Thymus (tissue), 14 donors: Measurements from ENCODE around the gene TIMP4. TPM values are rescaled to one million over a fixed set of nuclear protein-coding genes. Genes with fewer than 3 reads are reported as not detected.

Experiments
- DNase-seq, 9 donors: peaks; one replicate each; pipeline ENCODE4 v3.0.0-alpha.2; 2013; ENCODE audit warnings: low spot score in 9 of 9, low read depth in 6 of 9, missing footprints in 1 of 9
- H3K27ac ChIP-seq, 2 donors: one replicate each; pipeline ENCODE4 v1.5.1; 2013; ENCODE audit warnings: control low read depth in 1 of 2, low read depth in 1 of 2, low read length in 1 of 2, mild to moderate bottlenecking in 1 of 2, moderate library complexity in 1 of 2
- H3K27me3 ChIP-seq, 2 donors: one replicate each; pipeline ENCODE4 v1.5.1; 2013; ENCODE audit warnings: low read length in 1 of 2; ENCODE audit not compliant: control insufficient read depth in 2 of 2, insufficient read depth in 1 of 2
- H3K36me3 ChIP-seq, 2 donors: one replicate each; pipeline ENCODE4 v1.5.1; 2013; ENCODE audit warnings: low read length in 1 of 2, mild to moderate bottlenecking in 1 of 2, moderate library complexity in 1 of 2; ENCODE audit not compliant: control insufficient read depth in 2 of 2, insufficient read depth in 2 of 2
- H3K4me1 ChIP-seq, 2 donors: one replicate each; pipeline ENCODE4 v1.5.1; 2013; ENCODE audit warnings: low read length in 2 of 2; ENCODE audit not compliant: control insufficient read depth in 2 of 2, insufficient read depth in 2 of 2
- H3K4me3 ChIP-seq, 2 donors: one replicate each; pipeline ENCODE4 v1.5.1; 2013; ENCODE audit warnings: low read length in 2 of 2, control low read depth in 1 of 2, mild to moderate bottlenecking in 1 of 2
- H3K9me3 ChIP-seq, 2 donors: one replicate each; pipeline ENCODE4 v1.5.1; 2013; ENCODE audit warnings: low read length in 1 of 2, mild to moderate bottlenecking in 1 of 2; ENCODE audit not compliant: control insufficient read depth in 2 of 2, insufficient read depth in 1 of 2
- WGBS: extraction: QIAGEN DNeasy Blood & Tissue Kit; methylation state at CpG from one replicate; pipeline ENCODE4 v1.1.7; 2013; 5-methylcytosine and 5-hydroxymethylcytosine counted together
- long read RNA-seq, 10 donors: transcript quantifications; one replicate each; lab custom pipeline, GENCODE V29; 2026
- polyA plus RNA-seq: library from polyadenylated mRNA; stranded (reverse); fragments of 200-250 nt; gene quantifications from one replicate; pipeline ENCODE4 v1.2.3, GENCODE V29; 2013
- total RNA-seq: library from RNA; stranded (reverse); fragments of 120-200 nt; gene quantifications from one replicate; pipeline ENCODE4 v1.2.4, GENCODE V29; 2013
- donor health status: healthy.

TIMP4 gene
- 0.66 TPM for total RNA-seq
- 4.2 TPM for polyA plus RNA-seq
- long read RNA-seq, donor 1 = 0 reads
- long read RNA-seq, donor 2, partial matches to known transcripts = 0 of 1 reads
- long read RNA-seq, donor 2, other reads (novel, unspliced or antisense) = 0 of 1 reads
- long read RNA-seq, donor 3, partial matches to known transcripts = 0 of 1 reads
- long read RNA-seq, donor 3, other reads (novel, unspliced or antisense) = 0 of 1 reads
- long read RNA-seq, donor 4, partial matches to known transcripts = 0 of 1 reads
- long read RNA-seq, donor 4, other reads (novel, unspliced or antisense) = 0 of 1 reads
- long read RNA-seq, donor 5, partial matches to known transcripts = 0 of 2 reads
- long read RNA-seq, donor 5, other reads (novel, unspliced or antisense) = 0 of 2 reads
- long read RNA-seq, donor 6, partial matches to known transcripts = 0 of 1 reads
- long read RNA-seq, donor 6, other reads (novel, unspliced or antisense) = 0 of 1 reads
- long read RNA-seq, donor 7 = 0 reads
- long read RNA-seq, donor 8 = 0 reads
- long read RNA-seq, donor 9 = 0 reads
- long read RNA-seq, donor 10 = 0 reads

DNA sequence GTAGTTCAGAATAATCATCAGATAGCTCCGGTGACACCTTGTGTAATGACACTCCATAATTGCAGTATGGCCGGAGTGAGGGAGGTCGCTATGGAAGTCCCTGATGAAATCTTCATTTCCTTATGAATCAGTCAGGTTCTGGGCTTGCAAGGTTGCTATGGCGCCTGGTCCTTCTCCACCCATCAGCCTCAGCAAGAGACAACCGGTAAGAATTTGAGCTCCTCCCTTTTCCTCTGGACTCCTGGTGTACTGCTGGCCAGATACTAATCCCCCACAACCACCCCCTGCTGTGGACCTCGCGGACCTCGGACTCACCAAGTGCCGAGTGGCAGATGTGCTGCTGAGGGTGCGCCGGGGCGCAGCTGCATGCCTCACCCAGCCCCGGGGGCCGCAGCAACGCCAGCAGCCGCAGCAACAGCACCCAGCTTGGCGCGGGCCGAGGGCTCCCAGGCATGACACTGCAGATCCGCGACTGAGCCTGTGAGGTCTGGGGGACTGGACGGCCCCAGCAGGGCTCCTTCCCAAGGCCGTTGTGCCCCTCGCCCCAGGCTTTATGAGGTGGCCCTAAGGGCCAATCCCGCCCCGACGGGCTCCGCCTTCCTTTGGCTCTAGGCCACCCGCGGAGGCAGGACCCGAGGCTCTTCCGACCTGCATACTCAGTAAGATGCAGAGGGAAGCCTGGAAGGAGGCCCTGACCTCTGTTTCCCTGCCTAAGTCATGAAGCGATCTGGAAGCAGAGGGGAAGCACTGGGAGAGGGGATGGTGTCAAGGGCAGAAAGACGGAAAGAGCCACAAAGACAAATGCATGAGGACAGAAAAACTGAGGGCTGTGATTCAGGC is at the start of gene TIMP4:
Gene TIMP4 (minus strand): TSS at position 526 of the 840 bp plus-strand sequence. CDS start 72 bp downstream, at position 454.
- no peak for DNase-seq
- WGBS = 31% methylated on average over 34 of the region's 34 CpGs
- H3K9me3 ChIP-seq = no peaks in the 10 kb centered on the region
- peak within 1 kb of the TSS; percentile 3 to 5 for H3K4me3 ChIP-seq
- H3K36me3 ChIP-seq = no peaks in the 10 kb centered on the region
- no peak within 1 kb of the TSS for H3K27ac ChIP-seq
- H3K27me3 ChIP-seq = peaks cover 0 to 17% of the 10 kb centered on the region in 2 donors
- H3K4me1 ChIP-seq = peaks cover 0 to 10% of the 10 kb centered on the region in 2 donors

DNA sequence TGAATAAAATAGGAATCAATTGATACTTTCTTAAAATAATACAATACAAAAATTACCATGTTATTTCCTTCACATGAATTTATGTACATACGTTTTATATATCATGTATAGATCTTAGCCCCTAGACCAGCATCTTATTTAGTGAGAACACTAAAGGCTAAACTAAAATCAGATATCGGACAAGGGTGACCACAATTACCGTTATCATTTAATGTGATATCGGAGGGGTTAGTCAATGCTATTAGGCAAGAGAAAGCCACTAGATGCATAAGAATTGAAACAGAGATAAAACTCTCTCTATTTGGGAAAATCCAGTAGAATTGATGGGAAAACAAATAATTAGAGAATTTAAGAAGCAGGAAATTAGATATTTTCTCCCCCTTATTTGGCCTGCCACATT is 46.5 kb upstream of the TIMP4 start:
- 98% methylated on average over 4 of the region's 4 CpGs for WGBS
- no peak overlapping the region for H3K4me3 ChIP-seq
- DNase-seq = no peak
- no peaks in the 10 kb centered on the region for H3K36me3 ChIP-seq
- peaks cover 0 to 4% of the 10 kb centered on the region in 2 donors for H3K9me3 ChIP-seq
- H3K27me3 ChIP-seq = no peaks in the 10 kb centered on the region
- no peak overlapping the region for H3K27ac ChIP-seq
- H3K4me1 ChIP-seq = no peaks in the 10 kb centered on the region

- Histone ChIP-seq H3K4me3 (no peak overlapping the region), H3K27ac (no peak overlapping the region), H3K9me3 (peaks cover 0 to 4% of the 10 kb centered on the region in 2 donors), H3K4me1 (no peaks in the 10 kb centered on the region), H3K36me3 (no peaks in the 10 kb centered on the region), H3K27me3 (no peaks in the 10 kb centered on the region)
- over 99% methylated on average over 2 of the region's 2 CpGs for WGBS
- DNase-seq = no peak
Measured at GRCh38 chr3:12201813-12202212, 43.1 kb upstream of the TIMP4 start.

DNA sequence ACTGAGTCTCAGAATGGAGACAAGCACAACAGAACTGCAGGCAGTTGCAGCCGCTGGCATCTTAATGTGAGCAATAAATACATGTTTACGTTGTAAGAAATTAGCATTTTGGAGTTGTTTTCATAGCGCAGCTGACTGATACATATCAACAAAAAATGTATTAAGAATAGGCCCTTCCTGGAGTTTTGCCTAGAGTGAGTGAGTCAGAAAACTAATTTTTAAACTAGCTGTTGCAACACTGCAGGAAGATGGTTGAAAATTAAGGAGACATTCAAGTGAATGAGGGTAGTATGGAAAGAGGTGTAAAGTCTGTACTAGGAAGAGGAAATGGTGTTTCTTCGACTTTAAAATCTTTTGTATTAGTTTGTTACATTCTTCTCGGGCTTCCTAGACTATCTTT is 39.6 kb upstream of the TIMP4 start:
- 78% methylated on average over 5 of the region's 5 CpGs for WGBS
- Histone ChIP-seq H3K9me3 (peaks cover 0 to 4% of the 10 kb centered on the region in 2 donors), H3K36me3 (no peaks in the 10 kb centered on the region), H3K27ac (no peak overlapping the region), H3K4me1 (no peaks in the 10 kb centered on the region), H3K27me3 (no peaks in the 10 kb centered on the region), H3K4me3 (no peak overlapping the region)
- no peak for DNase-seq

DNA sequence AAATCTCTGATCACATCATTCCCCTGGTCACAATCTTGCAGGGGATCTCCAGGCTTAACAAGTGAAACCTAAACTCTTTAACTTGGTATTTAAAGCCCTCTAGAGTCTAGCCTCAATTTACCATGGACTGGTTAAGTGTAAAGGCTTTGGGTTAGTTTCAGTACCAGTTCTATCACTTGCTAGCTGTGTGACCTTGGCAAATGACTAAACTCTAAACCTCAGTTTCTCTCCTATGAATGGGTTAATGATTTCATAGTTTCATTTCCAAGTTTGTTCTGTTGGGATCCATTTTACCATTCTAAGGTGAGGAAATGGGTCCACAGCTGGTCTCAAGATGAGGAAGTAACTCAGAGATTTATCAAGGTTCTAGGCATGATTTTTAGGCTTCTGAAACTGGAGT is 38.8 kb upstream of the TIMP4 start:
- no peaks in the 10 kb centered on the region for H3K4me1 ChIP-seq
- H3K9me3 ChIP-seq = peaks cover 0 to 4% of the 10 kb centered on the region in 2 donors
- DNase-seq = no peak
- no peaks in the 10 kb centered on the region for H3K36me3 ChIP-seq
- no peak overlapping the region for H3K27ac ChIP-seq
- no peaks in the 10 kb centered on the region for H3K27me3 ChIP-seq
- no peak overlapping the region for H3K4me3 ChIP-seq

GRCh38 chr3:12196684-12197083 is 38.0 kb upstream of the TIMP4 start:
- Histone ChIP-seq H3K27me3 (no peaks in the 10 kb centered on the region), H3K9me3 (peaks cover 0 to 4% of the 10 kb centered on the region in 2 donors), H3K4me1 (no peaks in the 10 kb centered on the region), H3K36me3 (no peaks in the 10 kb centered on the region), H3K4me3 (no peak overlapping the region), H3K27ac (no peak overlapping the region)
- WGBS = 94% methylated on average over 3 of the region's 3 CpGs
- no peak for DNase-seq

DNA sequence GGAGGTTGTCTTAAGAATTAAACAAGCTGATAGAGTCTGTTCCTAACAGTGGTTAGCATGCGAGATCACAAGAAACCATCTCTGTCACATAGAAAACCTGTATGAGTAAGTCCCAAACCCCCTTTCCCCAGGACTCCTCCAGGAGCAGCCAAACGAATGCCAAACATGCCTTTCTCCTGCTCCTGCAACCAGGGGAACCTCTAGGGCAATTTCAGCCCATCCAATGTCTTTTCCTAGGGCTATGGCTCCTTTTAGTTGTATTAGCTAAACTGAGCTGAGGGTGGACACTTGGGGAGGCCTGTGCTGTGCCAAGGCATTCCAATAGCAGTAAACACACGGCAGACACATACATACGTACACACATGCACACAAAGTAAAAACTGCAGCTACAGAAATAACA is 36.5 kb upstream of the TIMP4 start:
- H3K36me3 ChIP-seq = no peaks in the 10 kb centered on the region
- 94% methylated on average over 4 of the region's 4 CpGs for WGBS
- no peak overlapping the region for H3K27ac ChIP-seq
- no peaks in the 10 kb centered on the region for H3K27me3 ChIP-seq
- DNase-seq = no peak
- H3K9me3 ChIP-seq = no peaks in the 10 kb centered on the region
- H3K4me3 ChIP-seq = no peak overlapping the region
- H3K4me1 ChIP-seq = no peaks in the 10 kb centered on the region

GRCh38 chr3:12194669-12195161 is 36.0 kb upstream of the TIMP4 start:
- WGBS = 93% methylated on average over 3 of the region's 3 CpGs
- DNase-seq = no peak
- no peaks in the 10 kb centered on the region for H3K4me1 ChIP-seq
- no peaks in the 10 kb centered on the region for H3K36me3 ChIP-seq
- no peaks in the 10 kb centered on the region for H3K27me3 ChIP-seq
- H3K9me3 ChIP-seq = no peaks in the 10 kb centered on the region
- no peak overlapping the region for H3K4me3 ChIP-seq
- no peak overlapping the region for H3K27ac ChIP-seq

DNA sequence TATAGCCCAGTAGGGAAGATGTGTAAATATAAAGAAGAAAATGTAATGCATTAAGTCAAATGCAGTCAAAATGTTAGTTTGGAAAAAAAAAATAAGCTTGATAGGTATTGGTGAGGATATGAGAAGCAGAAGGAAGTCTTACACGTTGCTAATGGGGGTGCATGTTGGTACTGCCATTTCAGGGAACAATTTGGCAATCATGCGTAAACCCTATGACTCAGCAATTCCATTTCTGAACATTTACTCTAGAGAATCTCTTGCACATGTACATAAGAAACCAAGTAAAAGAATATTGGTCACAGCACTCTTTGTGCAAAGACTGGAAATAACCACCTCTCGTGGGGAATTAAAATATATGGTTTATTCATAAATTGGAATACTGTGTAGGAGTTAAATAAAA is 35.5 kb upstream of the TIMP4 start:
- no peaks in the 10 kb centered on the region for H3K36me3 ChIP-seq
- H3K9me3 ChIP-seq = no peaks in the 10 kb centered on the region
- H3K27me3 ChIP-seq = no peaks in the 10 kb centered on the region
- WGBS = 62% methylated on average over 3 of the region's 3 CpGs
- H3K27ac ChIP-seq = no peak overlapping the region
- DNase-seq = no peak
- H3K4me1 ChIP-seq = no peaks in the 10 kb centered on the region
- H3K4me3 ChIP-seq = no peak overlapping the region
